ENCODE measurements around the gene MARCHF2.

- no peak for TF ChIP-seq CTCF (IDR thresholded peaks at IDR 0.05; ENCODE audit: insufficient read depth, low read length, poor library complexity, severe bottlenecking)
- no peak for TF ChIP-seq EZH2phosphoT487 (conservative IDR thresholded peaks at IDR 0.05; ENCODE audit: low read length)
Observed at GRCh38 chr19:8469613-8470368, 56.7 kb downstream of the MARCHF2 start.
